Measurements from ENCODE around the gene MINDY2. TPM values are rescaled to one million over a fixed set of nuclear protein-coding genes. Genes with fewer than 3 reads are reported as not detected.
"Not testable (repeated sequence)": the region's sequence is repeated elsewhere in the genome, so short reads cannot be mapped to it uniquely, and the experiment has no call there.

Gene MINDY2
- total RNA-seq, 2 donors from 2014 or later, result 13.0 to 16.9 TPM

- intact Hi-C loops (cut with DNase I), result no loop called here
- no peaks in the 10 kb centered on the region for H3K4me1 ChIP-seq
- H3K27me3 ChIP-seq, result no peaks in the 10 kb centered on the region
- no peaks in the 10 kb centered on the region for H3K36me3 ChIP-seq
- TF ChIP-seq, protein P1, sequence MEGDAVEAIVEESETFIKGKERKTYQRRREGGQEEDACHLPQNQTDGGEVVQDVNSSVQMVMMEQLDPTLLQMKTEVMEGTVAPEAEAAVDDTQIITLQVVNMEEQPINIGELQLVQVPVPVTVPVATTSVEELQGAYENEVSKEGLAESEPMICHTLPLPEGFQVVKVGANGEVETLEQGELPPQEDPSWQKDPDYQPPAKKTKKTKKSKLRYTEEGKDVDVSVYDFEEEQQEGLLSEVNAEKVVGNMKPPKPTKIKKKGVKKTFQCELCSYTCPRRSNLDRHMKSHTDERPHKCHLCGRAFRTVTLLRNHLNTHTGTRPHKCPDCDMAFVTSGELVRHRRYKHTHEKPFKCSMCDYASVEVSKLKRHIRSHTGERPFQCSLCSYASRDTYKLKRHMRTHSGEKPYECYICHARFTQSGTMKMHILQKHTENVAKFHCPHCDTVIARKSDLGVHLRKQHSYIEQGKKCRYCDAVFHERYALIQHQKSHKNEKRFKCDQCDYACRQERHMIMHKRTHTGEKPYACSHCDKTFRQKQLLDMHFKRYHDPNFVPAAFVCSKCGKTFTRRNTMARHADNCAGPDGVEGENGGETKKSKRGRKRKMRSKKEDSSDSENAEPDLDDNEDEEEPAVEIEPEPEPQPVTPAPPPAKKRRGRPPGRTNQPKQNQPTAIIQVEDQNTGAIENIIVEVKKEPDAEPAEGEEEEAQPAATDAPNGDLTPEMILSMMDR (IDR thresholded peaks at IDR 0.05), result no peak
- no peak overlapping the region for H3K9ac ChIP-seq (ENCODE audit: low read depth in 2 of 2, low read length in 2 of 2)
- H3K27ac ChIP-seq, result no peak overlapping the region
- no peak overlapping the region for H3K4me3 ChIP-seq
- no peak for DNase-seq
- no peaks in the 10 kb centered on the region for H3K9me3 ChIP-seq
These were observed 22.8 kb downstream of the MINDY2 start for GRCh38 chr15:58793862-58794261.

GRCh38 chr15:58795825-58796224 is 24.7 kb downstream of the MINDY2 start:
- Histone ChIP-seq H3K36me3 (no peaks in the 10 kb centered on the region), H3K27ac (no peak overlapping the region), H3K4me1 (no peaks in the 10 kb centered on the region), H3K9ac (ENCODE audit: low read depth in 2 of 2, low read length in 2 of 2) (no peak overlapping the region), H3K27me3 (no peaks in the 10 kb centered on the region), H3K9me3 (no peaks in the 10 kb centered on the region), H3K4me3 (no peak overlapping the region)
- TF ChIP-seq, protein P1 (IDR thresholded peaks at IDR 0.05), result no peak
- DNase-seq, result no peak
- intact Hi-C loops (cut with DNase I), result no loop called here

DNA sequence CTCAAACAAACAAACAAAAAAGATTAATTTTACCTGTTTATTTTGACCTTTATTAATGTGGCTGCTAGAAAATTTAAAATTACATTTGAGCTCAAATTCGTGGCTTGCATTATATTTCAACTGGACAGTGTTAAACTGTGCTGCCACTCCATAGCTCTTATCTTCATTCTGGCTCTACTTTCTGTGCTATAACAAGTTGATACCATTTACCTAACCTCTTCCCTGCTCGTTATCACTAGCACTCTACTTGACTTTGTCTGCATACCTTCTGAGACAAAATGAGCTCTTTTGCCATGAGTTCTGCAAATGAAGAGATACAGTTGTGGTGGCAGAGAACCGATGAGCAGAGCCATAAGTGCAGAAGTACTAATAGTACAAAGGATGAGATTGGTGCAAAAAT is 26.4 kb downstream of the MINDY2 start:
- H3K4me3 ChIP-seq, result no peak overlapping the region
- no peaks in the 10 kb centered on the region for H3K36me3 ChIP-seq
- DNase-seq, result no peak
- TF ChIP-seq, protein P1 (IDR thresholded peaks at IDR 0.05), result no peak
- no peaks in the 10 kb centered on the region for H3K27me3 ChIP-seq
- no peak overlapping the region for H3K27ac ChIP-seq
- no peaks in the 10 kb centered on the region for H3K4me1 ChIP-seq
- H3K9ac ChIP-seq (ENCODE audit: low read depth in 2 of 2, low read length in 2 of 2), result no peak overlapping the region
- no peaks in the 10 kb centered on the region for H3K9me3 ChIP-seq
- intact Hi-C loops (cut with DNase I), result no loop called here

GRCh38 chr15:58805095-58805494 is 34.0 kb downstream of the MINDY2 start:
- DNase-seq, result no peak
- Histone ChIP-seq H3K27me3 (no peaks in the 10 kb centered on the region), H3K36me3 (no peaks in the 10 kb centered on the region), H3K9ac (ENCODE audit: low read depth in 2 of 2, low read length in 2 of 2) (no peak overlapping the region), H3K27ac (no peak overlapping the region), H3K9me3 (no peaks in the 10 kb centered on the region), H3K4me3 (no peak overlapping the region), H3K4me1 (no peaks in the 10 kb centered on the region)
- intact Hi-C loops (cut with DNase I), result no loop called here
- TF ChIP-seq, protein P1 (IDR thresholded peaks at IDR 0.05), result no peak

- intact Hi-C loops (cut with DNase I); DNase-seq; H3K36me3 ChIP-seq; H3K27ac ChIP-seq; H3K9me3 ChIP-seq; H3K27me3 ChIP-seq; H3K4me1 ChIP-seq; H3K4me3 ChIP-seq; H3K9ac ChIP-seq (ENCODE audit: low read depth in 2 of 2, low read length in 2 of 2): not testable (repeated sequence)
These were observed 52.2 kb downstream of the MINDY2 start for GRCh38 chr15:58823267-58823666.

- Histone ChIP-seq H3K4me1 (no peaks in the 10 kb centered on the region), H3K4me3 (no peak overlapping the region), H3K27ac (no peak overlapping the region), H3K36me3 (no peaks in the 10 kb centered on the region), H3K9ac (ENCODE audit: low read depth in 2 of 2, low read length in 2 of 2) (no peak overlapping the region), H3K9me3 (no peaks in the 10 kb centered on the region), H3K27me3 (no peaks in the 10 kb centered on the region)
- DNase-seq, result no peak
- TF ChIP-seq, protein P1 (IDR thresholded peaks at IDR 0.05), result no peak
- intact Hi-C loops (cut with DNase I), result no loop called here
These were observed 59.5 kb downstream of the MINDY2 start for GRCh38 chr15:58830556-58830955.

- H3K9ac ChIP-seq (ENCODE audit: low read depth in 2 of 2, low read length in 2 of 2); H3K4me1 ChIP-seq; H3K27ac ChIP-seq; H3K4me3 ChIP-seq; DNase-seq; H3K9me3 ChIP-seq; intact Hi-C loops (cut with DNase I); H3K27me3 ChIP-seq; H3K36me3 ChIP-seq: not testable (repeated sequence)
These were observed 62.8 kb downstream of the MINDY2 start for GRCh38 chr15:58833681-58834426.
